Measurements from ENCODE around the gene HDAC4.

DNA sequence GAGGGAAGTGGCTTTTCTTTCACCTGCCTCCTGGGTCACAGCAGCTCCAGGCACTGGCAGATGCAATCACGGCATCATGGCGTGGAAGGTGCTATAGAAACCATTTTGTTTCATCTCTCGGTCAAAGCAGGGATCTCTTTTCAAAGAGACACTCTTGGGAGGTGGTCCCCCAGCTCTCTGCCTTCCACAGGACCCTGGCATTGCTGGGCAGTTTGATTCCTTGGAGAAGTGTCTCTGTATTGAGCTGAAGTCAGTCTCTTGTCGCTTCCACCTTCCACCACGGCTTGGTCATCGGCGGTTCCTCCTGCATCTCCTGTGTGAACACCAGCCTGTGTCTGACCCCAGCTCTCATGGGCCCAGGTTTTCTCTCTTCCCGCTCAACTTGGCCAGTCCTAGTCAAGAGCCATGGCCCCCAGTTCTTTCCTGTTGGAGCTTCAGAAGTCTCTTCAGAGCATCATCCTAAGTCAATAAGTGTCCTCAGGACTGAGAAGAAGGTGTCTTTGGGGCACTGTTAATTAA is 42.3 kb upstream of the HDAC4 start:
- TF ChIP-seq, protein P1, sequence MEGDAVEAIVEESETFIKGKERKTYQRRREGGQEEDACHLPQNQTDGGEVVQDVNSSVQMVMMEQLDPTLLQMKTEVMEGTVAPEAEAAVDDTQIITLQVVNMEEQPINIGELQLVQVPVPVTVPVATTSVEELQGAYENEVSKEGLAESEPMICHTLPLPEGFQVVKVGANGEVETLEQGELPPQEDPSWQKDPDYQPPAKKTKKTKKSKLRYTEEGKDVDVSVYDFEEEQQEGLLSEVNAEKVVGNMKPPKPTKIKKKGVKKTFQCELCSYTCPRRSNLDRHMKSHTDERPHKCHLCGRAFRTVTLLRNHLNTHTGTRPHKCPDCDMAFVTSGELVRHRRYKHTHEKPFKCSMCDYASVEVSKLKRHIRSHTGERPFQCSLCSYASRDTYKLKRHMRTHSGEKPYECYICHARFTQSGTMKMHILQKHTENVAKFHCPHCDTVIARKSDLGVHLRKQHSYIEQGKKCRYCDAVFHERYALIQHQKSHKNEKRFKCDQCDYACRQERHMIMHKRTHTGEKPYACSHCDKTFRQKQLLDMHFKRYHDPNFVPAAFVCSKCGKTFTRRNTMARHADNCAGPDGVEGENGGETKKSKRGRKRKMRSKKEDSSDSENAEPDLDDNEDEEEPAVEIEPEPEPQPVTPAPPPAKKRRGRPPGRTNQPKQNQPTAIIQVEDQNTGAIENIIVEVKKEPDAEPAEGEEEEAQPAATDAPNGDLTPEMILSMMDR (IDR thresholded peaks at IDR 0.05; ENCODE audit: low read length), result no peak
- no peak for TF ChIP-seq EZH2 (IDR thresholded peaks at IDR 0.05; ENCODE audit: borderline replicate concordance, low read length)
